CD1c-positive myeloid dendritic cell (primary cell): ENCODE measurements around the gene FSD2.
"Not testable (repeated sequence)": the region's sequence is repeated elsewhere in the genome, so short reads cannot be mapped to it uniquely, and the experiment has no call there.

Experiments
- DNase-seq: peaks from one replicate; pipeline ENCODE4 v3.0.0-alpha.2; 2016; ENCODE audit errors: extremely low spot score

Gene FSD2

GRCh38 chr15:82742134-82742533 is 63.7 kb downstream of the FSD2 start:
- DNase-seq: no peak

GRCh38 chr15:82739086-82739485 is 66.8 kb downstream of the FSD2 start:
- no peak for DNase-seq

GRCh38 chr15:82737975-82738374 is 67.9 kb downstream of the FSD2 start:
- DNase-seq: no peak

GRCh38 chr15:82731527-82731926 is 74.3 kb downstream of the FSD2 start:
- no peak for DNase-seq

GRCh38 chr15:82730022-82730530 is 75.8 kb downstream of the FSD2 start:
- DNase-seq: no peak

GRCh38 chr15:82726816-82727215 is 79.1 kb downstream of the FSD2 start:
- no peak for DNase-seq

- no peak for DNase-seq
Observed at GRCh38 chr15:82715003-82715402, 90.9 kb downstream of the FSD2 start.

- no peak for DNase-seq
Observed at GRCh38 chr15:82714016-82714415, 91.9 kb downstream of the FSD2 start.

GRCh38 chr15:82712036-82712435 is 93.8 kb downstream of the FSD2 start:
- no peak for DNase-seq

- DNase-seq: no peak
Observed at GRCh38 chr15:82710926-82711490, 94.9 kb downstream of the FSD2 start.

- no peak for DNase-seq
Observed at GRCh38 chr15:82710208-82710555, 95.7 kb downstream of the FSD2 start.

- peak; percentile 83 for DNase-seq
Observed at GRCh38 chr15:82709421-82710207, 96.3 kb downstream of the FSD2 start, which contains the start of gene AP3B2. Gene AP3B2 (minus strand): TSS chr15:82709875. CDS start chr15:82709706, 169 bp downstream.

GRCh38 chr15:82709081-82709420 is 96.8 kb downstream of the FSD2 start:
- DNase-seq: no peak

- not testable (repeated sequence) for DNase-seq
Observed at GRCh38 chr15:82705856-82706255, 100.0 kb downstream of the FSD2 start.
